ENCODE data around the gene RAB40C. TPM values are rescaled to one million over a fixed set of nuclear protein-coding genes. Genes with fewer than 3 reads are reported as not detected.

Gene RAB40C
- total and polyA plus RNA-seq, 2 donors (not counting 1 experiment from before 2014, with no cell fraction given) = 3.2 to 11.6 TPM

DNA sequence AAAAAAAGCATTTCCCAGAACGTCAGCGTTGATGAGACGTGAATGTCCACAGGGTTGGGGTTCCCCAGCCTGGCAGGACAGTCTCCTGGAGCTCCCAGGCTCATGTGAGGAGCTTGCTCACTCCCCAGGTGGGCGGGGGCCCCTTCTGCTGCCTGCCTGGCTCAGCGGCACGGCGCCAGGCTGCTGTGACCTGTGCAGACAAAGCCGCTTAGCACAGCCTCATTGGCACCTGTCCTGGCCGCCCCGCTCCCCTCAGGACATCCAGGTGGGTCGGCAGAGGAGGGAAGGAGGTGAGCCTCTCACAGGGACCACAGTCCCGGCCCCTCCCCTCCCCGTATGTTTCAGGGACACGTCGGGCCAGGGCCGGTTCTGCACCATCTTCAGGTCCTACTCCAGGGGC lies 28.0 kb downstream of the RAB40C start:
- H3K9ac ChIP-seq (ENCODE audit: insufficient read depth, low read length) = no peak overlapping the region
- H3K4me3 ChIP-seq (replicated peaks in 1 of 4; ENCODE audit: control extremely low read depth in 1 of 4, insufficient read depth in 1 of 4, low read depth in 3 of 4, low read length in 4 of 4) = no peak overlapping the region
- no peaks in the 10 kb centered on the region for H3K9me3 ChIP-seq (ENCODE audit: control insufficient read depth, insufficient read depth, low read depth, low read length)
- no peak overlapping the region for H3K4me2 ChIP-seq (ENCODE audit: extremely low read depth, insufficient read depth, low read length)
- H2AFZ ChIP-seq (ENCODE audit: low read length) = no peak overlapping the region
- H3K27me3 ChIP-seq (ENCODE audit: control insufficient read depth, insufficient read depth, low read length) = no peaks in the 10 kb centered on the region
- H4K20me1 ChIP-seq (ENCODE audit: control insufficient read depth, extremely low read depth, insufficient read depth, low read length) = no peaks in the 10 kb centered on the region
- no peaks in the 10 kb centered on the region for H3K36me3 ChIP-seq (ENCODE audit: control insufficient read depth, insufficient read depth, low read length)
- DNase-seq (ENCODE audit: low read depth in 2 of 2) = no peak
- no peaks in the 10 kb centered on the region for H3K79me2 ChIP-seq (ENCODE audit: control insufficient read depth, insufficient read depth, low read length)
- no peak overlapping the region for H3K27ac ChIP-seq (ENCODE audit: insufficient read depth, low read length)
- H3K4me1 ChIP-seq (ENCODE audit: control insufficient read depth, extremely low read depth, insufficient read depth, low read length) = peaks cover 6% of the 10 kb centered on the region
- TF ChIP-seq CTCF (conservative IDR thresholded peaks at IDR 0.05 in 1 of 2, IDR thresholded peaks at IDR 0.05 in 1 of 2; ENCODE audit: low read depth in 1 of 2, low read length in 2 of 2) (no peak), EZH2 (IDR thresholded peaks at IDR 0.05; ENCODE audit: low read length, missing control alignments) (no peak)

- Histone ChIP-seq H3K27ac (ENCODE audit: insufficient read depth, low read length) (no peak overlapping the region), H3K9me3 (ENCODE audit: control insufficient read depth, insufficient read depth, low read depth, low read length) (no peaks in the 10 kb centered on the region), H3K4me1 (ENCODE audit: control insufficient read depth, extremely low read depth, insufficient read depth, low read length) (peaks cover 6% of the 10 kb centered on the region), H3K9ac (ENCODE audit: insufficient read depth, low read length) (no peak overlapping the region), H4K20me1 (ENCODE audit: control insufficient read depth, extremely low read depth, insufficient read depth, low read length) (no peaks in the 10 kb centered on the region), H3K36me3 (ENCODE audit: control insufficient read depth, insufficient read depth, low read length) (no peaks in the 10 kb centered on the region), H2AFZ (ENCODE audit: low read length) (no peak overlapping the region), H3K27me3 (ENCODE audit: control insufficient read depth, insufficient read depth, low read length) (no peaks in the 10 kb centered on the region), H3K79me2 (ENCODE audit: control insufficient read depth, insufficient read depth, low read length) (no peaks in the 10 kb centered on the region), H3K4me2 (ENCODE audit: extremely low read depth, insufficient read depth, low read length) (no peak overlapping the region), H3K4me3 (replicated peaks in 1 of 4; ENCODE audit: control extremely low read depth in 1 of 4, insufficient read depth in 1 of 4, low read depth in 3 of 4, low read length in 4 of 4) (no peak overlapping the region)
- TF ChIP-seq CTCF (conservative IDR thresholded peaks at IDR 0.05 in 1 of 2, IDR thresholded peaks at IDR 0.05 in 1 of 2; ENCODE audit: low read depth in 1 of 2, low read length in 2 of 2) (no peak), EZH2 (IDR thresholded peaks at IDR 0.05; ENCODE audit: low read length, missing control alignments) (no peak)
- no peak for DNase-seq (ENCODE audit: low read depth in 2 of 2)
Measured at GRCh38 chr16:619476-620100, 29.7 kb downstream of the RAB40C start.

DNA sequence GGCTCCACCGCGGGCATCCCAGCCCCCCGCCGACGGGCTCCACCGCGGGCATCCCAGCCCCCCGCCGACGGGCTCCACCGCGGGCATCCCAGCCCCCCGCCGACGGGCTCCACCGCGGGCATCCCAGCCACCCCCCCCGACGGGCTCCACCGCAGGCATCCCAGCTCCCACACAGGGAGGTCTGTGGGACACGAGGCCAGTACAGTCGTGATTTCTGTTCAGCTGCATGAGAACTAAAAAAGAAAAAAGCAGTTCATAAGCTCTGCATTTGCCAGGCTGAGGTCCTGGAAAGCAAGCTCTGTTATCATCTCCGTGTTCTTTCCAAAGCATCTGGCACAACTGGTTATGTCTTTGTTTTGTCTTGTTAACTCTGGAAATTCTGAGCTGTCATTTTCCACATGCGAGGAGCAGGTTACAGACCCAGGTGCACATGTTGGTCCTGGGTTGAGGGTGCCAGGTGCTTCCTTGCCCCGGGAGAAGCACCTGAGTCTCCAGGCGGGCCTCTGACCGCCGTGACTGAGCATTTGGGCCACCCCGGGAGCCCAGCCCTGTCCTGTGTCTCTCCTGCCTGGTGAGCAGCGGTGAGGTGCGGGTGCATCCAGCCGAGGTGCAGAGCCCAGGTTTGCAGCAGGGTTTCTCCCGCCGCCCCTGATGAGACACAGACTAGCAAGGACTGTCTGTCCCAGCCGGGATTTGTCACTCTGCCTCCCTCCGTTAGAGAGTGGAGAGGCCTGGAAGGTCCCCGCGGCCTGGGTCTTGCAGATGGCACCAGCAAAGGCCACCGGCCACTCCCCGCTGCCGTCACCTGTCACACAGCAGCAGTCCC lies 31.0 kb downstream of the RAB40C start:
- Histone ChIP-seq H3K9me3 (ENCODE audit: control insufficient read depth, insufficient read depth, low read depth, low read length) (no peaks in the 10 kb centered on the region), H3K36me3 (ENCODE audit: control insufficient read depth, insufficient read depth, low read length) (no peaks in the 10 kb centered on the region), H3K27me3 (ENCODE audit: control insufficient read depth, insufficient read depth, low read length) (no peaks in the 10 kb centered on the region), H4K20me1 (ENCODE audit: control insufficient read depth, extremely low read depth, insufficient read depth, low read length) (no peaks in the 10 kb centered on the region), H3K79me2 (ENCODE audit: control insufficient read depth, insufficient read depth, low read length) (no peaks in the 10 kb centered on the region), H3K4me1 (ENCODE audit: control insufficient read depth, extremely low read depth, insufficient read depth, low read length) (peaks cover 6% of the 10 kb centered on the region), H3K27ac (ENCODE audit: insufficient read depth, low read length) (no peak overlapping the region), H3K4me2 (ENCODE audit: extremely low read depth, insufficient read depth, low read length) (no peak overlapping the region), H2AFZ (ENCODE audit: low read length) (no peak overlapping the region), H3K9ac (ENCODE audit: insufficient read depth, low read length) (no peak overlapping the region), H3K4me3 (replicated peaks in 1 of 4; ENCODE audit: control extremely low read depth in 1 of 4, insufficient read depth in 1 of 4, low read depth in 3 of 4, low read length in 4 of 4) (no peak overlapping the region)
- no peak for TF ChIP-seq CTCF (conservative IDR thresholded peaks at IDR 0.05 in 1 of 2, IDR thresholded peaks at IDR 0.05 in 1 of 2; ENCODE audit: low read depth in 1 of 2, low read length in 2 of 2)
- no peak for TF ChIP-seq EZH2 (IDR thresholded peaks at IDR 0.05; ENCODE audit: low read length, missing control alignments)
- DNase-seq (ENCODE audit: low read depth in 2 of 2) = no peak

Measured in fibroblast of lung (primary cell).